Loucy (cell line): ENCODE measurements around the gene LIPC.
"Not testable (repeated sequence)": the region's sequence is repeated elsewhere in the genome, so short reads cannot be mapped to it uniquely, and the experiment has no call there.

Experiments
- H2AFZ ChIP-seq: fragments of 200-600 bp; sonication (generic); 2 replicates; pipeline ENCODE4 v1.6.0; 2016; ENCODE audit warnings: antibody characterized with exemption, mild to moderate bottlenecking, low read length, moderate library complexity
- H3F3A ChIP-seq: fragments of 200-600 bp; 2 replicates; pipeline ENCODE4 v1.6.0; 2016; ENCODE audit warnings: antibody characterized with exemption, low read depth, mild to moderate bottlenecking
- H3K27me3 ChIP-seq: fragments of 200-600 bp; sonication (generic); 2 replicates; pipeline ENCODE4 v1.6.1; 2014; ENCODE audit warnings: low read length, mild to moderate bottlenecking; ENCODE audit not compliant: insufficient read depth, poor library complexity, severe bottlenecking
- H3K36me3 ChIP-seq: fragments of 200-600 bp; sonication (generic); 2 replicates; pipeline ENCODE4 v1.6.1; 2016; ENCODE audit warnings: low read length; ENCODE audit not compliant: insufficient read depth
- H3K4me1 ChIP-seq: fragments of 200-600 bp; sonication (generic); 2 replicates; pipeline ENCODE4 v1.5.1; 2014; ENCODE audit warnings: low read length, mild to moderate bottlenecking; ENCODE audit not compliant: insufficient read depth, poor library complexity, severe bottlenecking
- H3K4me2 ChIP-seq: fragments of 200-600 bp; sonication (generic); 2 replicates; pipeline ENCODE4 v1.6.0; 2014; ENCODE audit warnings: antibody characterized with exemption, low read length, low read depth, mild to moderate bottlenecking; ENCODE audit not compliant: poor library complexity, severe bottlenecking
- H3K4me3 ChIP-seq: fragments of 200-600 bp; sonication (generic); 2 replicates; pipeline ENCODE4 v1.5.1; 2014; ENCODE audit warnings: low read length, mild to moderate bottlenecking, mixed read lengths; ENCODE audit not compliant: poor library complexity, severe bottlenecking
- H3K79me2 ChIP-seq: fragments of 200-600 bp; sonication (generic); 2 replicates; pipeline ENCODE4 v1.6.1; 2014; ENCODE audit warnings: low read length; ENCODE audit not compliant: insufficient read depth
- H3K9ac ChIP-seq: fragments of 200-600 bp; sonication (generic); 2 replicates; pipeline ENCODE4 v1.6.0; 2014; ENCODE audit warnings: mild to moderate bottlenecking, low read depth, low read length, moderate library complexity; ENCODE audit not compliant: poor library complexity, severe bottlenecking
- H3K9me2 ChIP-seq: fragments of 200-600 bp; sonication (generic); replicated peaks from 2 replicates; pipeline ENCODE4 v1.6.1; 2016; ENCODE audit warnings: low read depth, low read length, mixed read lengths
- H3K9me3 ChIP-seq: fragments of 200-600 bp; sonication (generic); 2 replicates; pipeline ENCODE4 v1.6.1; 2014; ENCODE audit warnings: mild to moderate bottlenecking, antibody characterized with exemption, low read length, low read depth; ENCODE audit not compliant: insufficient read depth
- H4K20me1 ChIP-seq: fragments of 200-600 bp; sonication (generic); 2 replicates; pipeline ENCODE4 v1.6.0; 2014; ENCODE audit warnings: antibody characterized with exemption, low read length, mild to moderate bottlenecking; ENCODE audit not compliant: insufficient read depth, poor library complexity, severe bottlenecking
- CTCF ChIP-seq: fragments of 200-600 bp; sonication (generic); conservative IDR thresholded peaks from 2 replicates; pipeline ENCODE4 v1.5.1; 2014; ENCODE audit warnings: mild to moderate bottlenecking, antibody characterized with exemption, low read length
- EZH2phosphoT487 ChIP-seq: fragments of 200-600 bp; IDR thresholded peaks from 2 replicates; pipeline ENCODE4 v1.6.1; 2018; ENCODE audit warnings: antibody characterized with exemption, mild to moderate bottlenecking, moderate library complexity, borderline replicate concordance

Gene LIPC

GRCh38 chr15:58602823-58603222 is 171.0 kb downstream of the LIPC start:
- H3K4me1 ChIP-seq = peaks cover 26% of the 10 kb centered on the region
- H3K4me3 ChIP-seq = no peak overlapping the region
- H4K20me1 ChIP-seq = no peaks in the 10 kb centered on the region
- H3K27me3 ChIP-seq = no peaks in the 10 kb centered on the region
- no peak overlapping the region for H3K9ac ChIP-seq
- H3K4me2 ChIP-seq = no peak overlapping the region
- H3K9me2 ChIP-seq = no peaks in the 10 kb centered on the region
- peaks cover 73% of the 10 kb centered on the region for H3K36me3 ChIP-seq
- H2AFZ ChIP-seq = no peak overlapping the region
- TF ChIP-seq EZH2phosphoT487 = no peak
- no peak for TF ChIP-seq CTCF
- no peaks in the 10 kb centered on the region; the same call in 1 of the 2 replicates for H3K9me3 ChIP-seq
- peaks cover 1% of the 10 kb centered on the region; the same call in 1 of the 2 replicates for H3F3A ChIP-seq
- peaks cover 23% of the 10 kb centered on the region; the same call in 1 of the 2 replicates for H3K79me2 ChIP-seq

- not testable (repeated sequence) for H3K9me2 ChIP-seq, H3K9me3 ChIP-seq, H3K4me3 ChIP-seq, H3K4me2 ChIP-seq, H4K20me1 ChIP-seq, H3K27me3 ChIP-seq, H3F3A ChIP-seq, H2AFZ ChIP-seq, H3K9ac ChIP-seq
- H3K36me3 ChIP-seq = peaks cover 67% of the 10 kb centered on the region
- peaks cover 29% of the 10 kb centered on the region for H3K4me1 ChIP-seq
- peaks cover 23% of the 10 kb centered on the region; the same call in 1 of the 2 replicates for H3K79me2 ChIP-seq
Measured at GRCh38 chr15:58603927-58604326, 172.1 kb downstream of the LIPC start.

GRCh38 chr15:58604455-58604923 is 172.7 kb downstream of the LIPC start:
- Histone ChIP-seq H3K9ac (no peak overlapping the region), H3K9me2 (no peaks in the 10 kb centered on the region), H4K20me1 (no peaks in the 10 kb centered on the region), H3K79me2 (peaks cover 23% of the 10 kb centered on the region; the same call in 1 of the 2 replicates), H3K4me2 (no peak overlapping the region), H2AFZ (no peak overlapping the region), H3K27me3 (no peaks in the 10 kb centered on the region), H3K36me3 (peaks cover 69% of the 10 kb centered on the region), H3F3A (peaks cover 3% of the 10 kb centered on the region; the same call in 1 of the 2 replicates), H3K4me3 (no peak overlapping the region), H3K4me1 (peaks cover 35% of the 10 kb centered on the region), H3K9me3 (no peaks in the 10 kb centered on the region)
- TF ChIP-seq CTCF (no peak), EZH2phosphoT487 (no peak)

GRCh38 chr15:58605931-58606530 is 174.2 kb downstream of the LIPC start:
- Histone ChIP-seq H3K79me2 (peaks cover 23% of the 10 kb centered on the region; the same call in 1 of the 2 replicates), H4K20me1 (no peaks in the 10 kb centered on the region), H3K36me3 (peaks cover 78% of the 10 kb centered on the region), H3K9ac (no peak overlapping the region), H3K27me3 (no peaks in the 10 kb centered on the region), H3K9me3 (no peaks in the 10 kb centered on the region), H3K9me2 (no peaks in the 10 kb centered on the region), H3F3A (peaks cover 3% of the 10 kb centered on the region; the same call in 1 of the 2 replicates), H3K4me2 (no peak overlapping the region), H3K4me3 (no peak overlapping the region), H2AFZ (no peak overlapping the region), H3K4me1 (peaks cover 36% of the 10 kb centered on the region)
- TF ChIP-seq EZH2phosphoT487 = no peak
- no peak for TF ChIP-seq CTCF
